ENCODE measurements around the gene TWF2. TPM values are rescaled to one million over a fixed set of nuclear protein-coding genes. Genes with fewer than 3 reads are reported as not detected.

Gene TWF2
- total and polyA plus RNA-seq, 2 of the 13 experiments (the other 11 are each of a cell fraction or from before 2014, with no cell fraction given): 45.5 to 108 TPM

GRCh38 chr3:52220380-52221026 lies 18.5 kb downstream of the TWF2 start (continued):
- TF ChIP-seq HNF1A (IDR thresholded peaks at IDR 0.05; ENCODE audit: low read depth) (no peak), HNF1A (CRISPR knock-in tag; IDR thresholded peaks at IDR 0.05; ENCODE audit: borderline replicate concordance) (no peak), GPN1 (CRISPR knock-in tag; IDR thresholded peaks at IDR 0.05; ENCODE audit: borderline replicate concordance) (no peak), LRRFIP1 (CRISPR knock-in tag; conservative IDR thresholded peaks at IDR 0.05) (no peak), CBX5 (CRISPR knock-in tag; IDR thresholded peaks at IDR 0.05; ENCODE audit: borderline replicate concordance) (0 out of 2 replicates have a peak, but pooled peaks have one; percentile 47), ZNF687 (CRISPR knock-in tag; IDR thresholded peaks at IDR 0.05) (peak; percentile 34), ZBTB7A (CRISPR knock-in tag; IDR thresholded peaks at IDR 0.05) (no peak), HNF4A (CRISPR knock-in tag; IDR thresholded peaks at IDR 0.05) (no peak), ZFP36 (IDR thresholded peaks at IDR 0.05; ENCODE audit: borderline replicate concordance, low read depth, low read length, partially characterized antibody) (no peak), ZNF264 (CRISPR knock-in tag; IDR thresholded peaks at IDR 0.05) (no peak), NFYC (CRISPR knock-in tag; IDR thresholded peaks at IDR 0.05) (no peak), ZNF282 (IDR thresholded peaks at IDR 0.05; ENCODE audit: partially characterized antibody) (no peak), MLLT10 (CRISPR knock-in tag; IDR thresholded peaks at IDR 0.05) (no peak), SRSF1 (optimal IDR thresholded peaks at IDR 0.05; ENCODE audit: low read depth, low read length) (no peak), SALL1 (CRISPR knock-in tag; IDR thresholded peaks at IDR 0.05) (peak; percentile 42), KLF6 (CRISPR knock-in tag; IDR thresholded peaks at IDR 0.05) (no peak)
- TF ChIP-seq, protein P1, sequence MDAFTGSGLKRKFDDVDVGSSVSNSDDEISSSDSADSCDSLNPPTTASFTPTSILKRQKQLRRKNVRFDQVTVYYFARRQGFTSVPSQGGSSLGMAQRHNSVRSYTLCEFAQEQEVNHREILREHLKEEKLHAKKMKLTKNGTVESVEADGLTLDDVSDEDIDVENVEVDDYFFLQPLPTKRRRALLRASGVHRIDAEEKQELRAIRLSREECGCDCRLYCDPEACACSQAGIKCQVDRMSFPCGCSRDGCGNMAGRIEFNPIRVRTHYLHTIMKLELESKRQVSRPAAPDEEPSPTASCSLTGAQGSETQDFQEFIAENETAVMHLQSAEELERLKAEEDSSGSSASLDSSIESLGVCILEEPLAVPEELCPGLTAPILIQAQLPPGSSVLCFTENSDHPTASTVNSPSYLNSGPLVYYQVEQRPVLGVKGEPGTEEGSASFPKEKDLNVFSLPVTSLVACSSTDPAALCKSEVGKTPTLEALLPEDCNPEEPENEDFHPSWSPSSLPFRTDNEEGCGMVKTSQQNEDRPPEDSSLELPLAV (CRISPR knock-in tag; conservative IDR thresholded peaks at IDR 0.05; ENCODE audit: low read depth): no peak
